GM19025 (cell line): ENCODE data around the gene INHBB.

ENCODE experiments used
- ATAC-seq: cut with Tn5 transposase; IDR thresholded peaks from one replicate; pipeline ENCODE4 v1.9.1; 2021; ENCODE audit warnings: mild to moderate bottlenecking, low read depth, moderate library complexity; ENCODE audit not compliant: unreplicated experiment

The INHBB gene

GRCh38 chr2:120336749-120337148 is 9.2 kb upstream of the INHBB start:
- ATAC-seq = no peak

DNA sequence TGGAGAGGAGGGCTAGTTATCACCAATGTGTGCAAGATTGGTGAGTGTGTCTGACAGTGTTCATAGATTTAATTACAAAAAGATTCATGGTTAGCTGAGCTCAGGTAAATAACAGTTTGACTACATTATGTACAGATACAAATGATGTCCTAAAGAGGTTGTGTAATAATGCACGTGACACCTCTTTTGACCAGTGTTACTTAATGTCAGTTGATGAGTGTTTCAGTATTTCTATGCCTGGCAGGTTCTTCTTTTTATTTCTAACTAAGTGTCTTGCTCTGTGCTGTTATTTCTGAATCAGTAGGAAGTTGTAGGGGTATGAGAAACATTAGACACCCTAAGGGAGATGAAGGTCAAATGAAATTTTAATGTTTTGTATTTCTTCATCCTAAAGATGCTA is 7.9 kb upstream of the INHBB start:
- no peak for ATAC-seq

DNA sequence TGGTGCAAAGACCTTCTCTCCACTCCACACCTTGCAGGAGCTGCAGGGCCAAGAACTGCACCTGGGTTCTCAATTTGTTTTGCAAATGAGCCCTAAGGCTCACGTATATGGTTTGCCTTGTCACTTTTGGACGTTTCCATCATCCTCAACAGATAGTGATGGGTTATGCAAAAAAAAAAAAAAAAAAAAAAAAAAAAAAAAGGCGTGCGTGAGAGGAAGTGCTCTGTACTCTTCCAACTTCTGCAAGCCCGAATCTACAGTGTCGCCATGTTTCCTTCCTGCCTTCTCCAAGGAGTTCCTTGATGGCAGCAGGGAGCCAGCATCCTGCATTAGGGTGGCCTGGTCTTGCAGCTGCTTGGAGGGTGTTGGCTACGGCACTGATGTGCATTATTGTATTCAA is 4.0 kb upstream of the INHBB start:
- no peak for ATAC-seq

- no peak for ATAC-seq
Observed at GRCh38 chr2:120342446-120342845, 3.5 kb upstream of the INHBB start.

GRCh38 chr2:120343100-120343432 is 2.9 kb upstream of the INHBB start:
- ATAC-seq = no peak

- no peak for ATAC-seq
Observed at GRCh38 chr2:120343433-120344105, 2.4 kb upstream of the INHBB start.

DNA sequence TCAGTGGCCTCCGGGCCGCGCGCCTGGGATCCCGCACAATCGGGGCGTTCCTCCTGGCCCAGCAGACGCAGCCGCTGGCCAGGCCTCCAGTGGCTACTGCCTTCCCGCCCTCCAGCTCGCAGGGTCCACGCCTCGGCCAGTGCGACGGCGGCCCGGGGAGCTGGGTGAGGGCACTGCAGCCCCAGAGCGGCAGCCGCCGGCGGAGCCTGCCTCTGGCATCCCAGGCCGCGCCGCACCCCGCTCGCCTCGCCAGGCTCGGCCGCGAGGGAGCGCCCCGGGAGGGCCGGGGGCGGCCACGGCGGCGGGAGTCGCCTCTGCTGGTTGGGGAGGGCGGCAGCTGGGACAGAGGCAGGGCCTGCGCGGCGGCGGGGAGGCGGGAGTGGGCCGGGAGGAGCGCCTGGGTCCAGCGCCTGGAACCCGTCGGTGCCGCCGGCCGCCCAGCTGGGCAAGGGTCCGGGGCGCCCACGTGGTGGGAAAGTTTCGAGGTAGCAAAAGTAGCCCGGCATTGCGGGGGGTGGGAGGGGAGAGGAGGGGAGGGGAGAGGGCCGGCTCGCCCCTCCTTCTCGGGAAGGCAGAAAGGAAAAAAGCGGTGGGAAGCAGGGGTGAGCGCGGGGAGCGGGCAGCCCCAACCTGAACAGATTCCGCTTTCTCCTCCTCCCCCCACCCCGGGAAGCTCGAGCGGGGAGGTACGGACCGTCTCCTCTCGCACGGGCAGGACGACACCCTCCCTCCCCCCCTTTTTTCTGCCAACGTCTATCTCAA is 1.5 kb upstream of the INHBB start:
- no peak for ATAC-seq

DNA sequence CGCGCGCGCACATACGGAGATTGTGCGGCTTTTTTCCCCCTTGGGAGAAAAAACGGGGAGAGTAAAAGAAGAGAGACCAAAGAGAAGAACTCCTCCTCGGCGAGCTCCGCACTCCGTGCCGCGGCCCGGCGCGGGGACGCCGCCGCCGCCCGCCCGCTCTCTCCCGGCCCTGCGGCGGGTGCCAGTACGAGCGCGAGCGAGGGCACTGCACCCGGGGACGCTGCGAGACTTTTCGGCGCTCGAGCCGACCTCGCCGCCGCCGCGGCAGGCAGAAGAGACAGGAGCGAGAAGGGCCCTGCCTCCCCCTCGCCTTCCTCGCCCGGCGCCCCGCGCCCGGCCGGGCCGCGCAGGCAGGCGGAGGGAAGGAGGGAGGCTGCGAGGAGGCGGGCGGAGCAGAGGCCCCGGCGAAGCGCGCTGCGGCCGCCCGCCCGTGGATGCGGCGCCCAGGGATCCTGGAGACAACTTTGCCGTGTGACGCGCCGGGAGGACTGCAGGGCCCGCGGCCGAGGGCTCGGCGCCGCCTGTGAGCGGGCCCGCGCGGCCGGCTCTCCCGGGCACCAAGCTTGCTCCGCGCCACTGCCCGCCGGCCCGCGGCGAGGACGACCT is 857 bp upstream of the INHBB start:
- ATAC-seq = no peak

DNA sequence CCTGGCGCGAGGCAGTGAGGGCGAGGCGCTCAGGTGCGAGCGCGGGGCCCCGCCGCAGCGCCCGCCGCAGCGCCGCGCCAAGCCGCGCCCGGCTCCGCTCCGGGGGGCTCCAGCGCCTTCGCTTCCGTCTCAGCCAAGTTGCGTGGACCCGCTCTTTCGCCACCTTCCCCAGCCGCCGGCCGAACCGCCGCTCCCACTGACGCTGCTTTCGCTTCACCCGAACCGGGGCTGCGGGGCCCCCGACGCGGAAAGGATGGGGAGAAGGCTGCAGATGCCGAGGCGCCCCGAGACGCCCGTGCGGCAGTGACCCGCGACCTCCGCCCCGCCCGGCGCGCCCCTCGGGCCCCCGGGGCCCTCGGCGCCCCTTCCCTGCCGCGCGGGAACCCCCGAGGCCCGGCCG is 328 bp upstream of the INHBB start:
- no peak for ATAC-seq

DNA sequence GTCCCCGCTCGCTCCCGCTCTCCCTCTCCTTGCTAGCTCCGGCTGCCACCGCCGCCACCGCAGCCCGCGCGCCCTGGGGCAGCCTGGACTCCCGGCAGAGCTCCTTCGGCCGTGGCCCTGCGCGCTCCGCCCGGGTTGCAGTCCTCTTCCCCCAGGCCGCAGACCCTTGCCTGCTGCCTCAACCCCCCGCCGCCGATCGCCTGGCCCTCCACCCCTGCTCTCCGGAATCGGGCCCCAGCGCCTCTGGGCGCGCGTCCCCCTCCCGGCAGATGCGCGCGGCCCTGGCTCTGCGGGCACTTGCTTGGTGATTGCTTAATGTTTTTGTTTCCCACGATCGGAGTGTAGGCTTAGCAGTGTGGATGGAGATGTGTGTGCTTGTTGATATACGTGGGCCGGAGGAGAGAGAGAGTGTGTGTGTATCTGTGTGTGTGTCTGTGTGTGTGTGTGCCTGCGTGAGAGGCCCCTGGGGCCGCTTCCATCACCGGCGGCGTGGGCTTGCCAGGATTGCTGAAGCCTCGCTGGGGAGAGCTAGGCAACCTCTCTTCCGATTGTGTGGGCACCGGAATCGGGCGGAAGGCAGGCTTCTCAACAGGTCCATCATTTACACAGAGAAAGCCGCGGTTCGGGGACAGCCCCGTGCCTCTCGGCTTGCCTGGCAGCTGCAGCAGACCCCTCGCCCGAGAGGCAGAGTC is 877 bp downstream of the INHBB start:
- ATAC-seq = no peak

GRCh38 chr2:120347396-120348060 is 1.6 kb downstream of the INHBB start:
- ATAC-seq = no peak

DNA sequence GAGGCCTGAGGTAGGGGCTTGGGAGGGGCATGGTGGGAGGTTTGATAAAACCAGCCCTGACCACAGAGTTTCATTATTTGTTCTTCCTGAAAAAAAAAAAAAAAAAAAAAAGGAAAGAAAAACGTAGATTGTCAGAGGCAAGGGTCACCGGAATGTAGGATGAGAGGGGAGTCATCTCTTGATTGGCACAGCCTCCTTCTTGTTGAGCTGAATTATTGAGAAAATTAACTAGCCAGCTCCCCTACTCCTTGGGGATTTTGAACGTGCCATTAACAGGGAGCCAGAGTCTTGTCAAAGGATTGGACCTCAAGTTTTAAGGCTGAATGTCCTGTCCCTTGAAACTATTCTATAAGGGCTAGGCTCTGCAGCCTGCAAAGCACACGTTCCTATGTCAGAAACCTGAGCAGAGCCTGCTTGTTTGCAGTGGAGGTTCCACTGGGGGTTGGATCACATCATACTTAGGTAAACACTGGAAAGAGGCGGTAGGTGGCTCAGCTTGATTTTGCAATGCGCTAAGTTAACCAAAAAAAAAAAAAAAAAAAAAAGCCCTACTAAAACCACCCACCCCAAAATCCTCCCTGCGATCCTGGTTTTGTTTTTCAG is 2.3 kb downstream of the INHBB start:
- no peak for ATAC-seq

DNA sequence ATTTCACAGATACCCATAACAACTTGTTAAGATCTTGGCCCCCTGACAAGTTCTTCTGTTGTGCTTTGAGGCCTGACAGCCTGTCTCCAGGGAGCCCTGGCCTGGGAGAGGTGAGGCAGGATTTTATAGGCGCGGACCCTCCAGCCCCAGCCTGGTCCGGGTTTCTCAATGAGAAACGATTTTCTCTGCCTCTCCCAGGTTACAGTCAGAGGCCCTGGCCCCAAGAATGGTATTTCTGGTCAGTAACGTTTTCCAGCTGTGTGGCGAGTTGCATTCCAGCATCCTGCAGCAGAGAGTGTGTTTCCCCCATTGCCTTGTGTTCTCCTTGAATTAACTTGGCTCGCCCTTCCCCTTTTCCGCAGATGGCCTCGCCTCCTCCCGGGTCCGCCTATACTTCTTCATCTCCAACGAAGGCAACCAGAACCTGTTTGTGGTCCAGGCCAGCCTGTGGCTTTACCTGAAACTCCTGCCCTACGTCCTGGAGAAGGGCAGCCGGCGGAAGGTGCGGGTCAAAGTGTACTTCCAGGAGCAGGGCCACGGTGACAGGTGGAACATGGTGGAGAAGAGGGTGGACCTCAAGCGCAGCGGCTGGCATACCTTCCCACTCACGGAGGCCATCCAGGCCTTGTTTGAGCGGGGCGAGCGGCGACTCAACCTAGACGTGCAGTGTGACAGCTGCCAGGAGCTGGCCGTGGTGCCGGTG is 3.0 kb downstream of the INHBB start:
- no peak for ATAC-seq

- ATAC-seq = no peak
Observed at GRCh38 chr2:120349440-120349921, 3.5 kb downstream of the INHBB start.

GRCh38 chr2:120350080-120350479 is 4.1 kb downstream of the INHBB start:
- no peak for ATAC-seq

DNA sequence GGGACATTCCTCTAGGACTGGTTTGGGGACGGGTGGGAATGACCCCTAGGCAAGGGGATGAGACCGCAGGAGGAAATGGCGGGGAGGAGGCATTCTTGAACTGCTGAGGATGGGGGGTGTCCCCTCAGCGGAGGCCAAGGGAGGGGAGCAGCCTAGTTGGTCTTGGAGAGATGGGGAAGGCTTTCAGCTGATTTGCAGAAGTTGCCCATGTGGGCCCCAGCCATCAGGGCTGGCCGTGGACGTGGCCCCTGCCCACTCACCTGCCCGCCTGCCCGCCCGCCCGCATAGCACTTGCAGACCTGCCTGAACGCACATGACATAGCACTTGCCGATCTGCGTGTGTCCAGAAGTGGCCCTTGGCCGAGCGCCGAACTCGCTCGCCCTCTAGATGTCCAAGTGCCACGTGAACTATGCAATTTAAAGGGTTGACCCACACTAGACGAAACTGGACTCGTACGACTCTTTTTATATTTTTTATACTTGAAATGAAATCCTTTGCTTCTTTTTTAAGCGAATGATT is 4.9 kb downstream of the INHBB start:
- no peak for ATAC-seq

- ATAC-seq = no peak
Observed at GRCh38 chr2:120352696-120353590, 7.0 kb downstream of the INHBB start.

GRCh38 chr2:120353591-120353898 is 7.6 kb downstream of the INHBB start:
- ATAC-seq = no peak

DNA sequence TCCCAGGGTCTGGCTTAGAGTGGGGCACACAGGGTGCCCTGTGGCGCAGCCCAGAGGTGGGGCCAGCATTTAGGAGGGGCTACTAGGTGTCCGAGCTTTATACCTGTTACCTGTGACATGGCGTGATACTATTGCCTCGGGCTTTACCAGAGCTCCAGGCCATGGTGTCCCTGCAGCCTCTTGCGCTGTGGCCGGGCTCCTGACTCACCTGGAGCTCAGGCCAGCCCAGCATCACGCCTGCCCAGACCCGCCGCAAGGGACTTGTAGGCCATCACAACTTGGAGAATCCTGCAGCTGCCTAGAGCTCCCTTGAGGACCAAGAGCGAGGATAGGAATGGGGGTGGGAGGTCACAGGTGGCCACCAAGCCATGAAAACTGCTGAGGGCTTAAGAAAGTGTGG is 8.0 kb downstream of the INHBB start:
- ATAC-seq = no peak
